A549 (cell line): ENCODE data around the gene VIL1. TPM values are rescaled to one million over a fixed set of nuclear protein-coding genes. Genes with fewer than 3 reads are reported as not detected.

Source experiments
- ATAC-seq, 2 experiments: fragments of 200-7000 bp in 1 of 2; fragments of >200 bp in 1 of 2; cut with Nextera tagmentation in 1 of 2; cut with Tn5 transposase in 1 of 2; 3 replicates each; pipeline versions ENCODE4 v1.8.0 to v1.9.1; 2018 to 2020; ENCODE audit warnings: mild to moderate bottlenecking in 1 of 2, moderate library complexity in 1 of 2
- CTCF ChIA-PET: fragments of 300-600 bp; sonication (Branson Sonifier 250); formaldehyde crosslinking; extraction: SDS; loops from one replicate; lab custom pipeline; 2021; ENCODE audit warnings: antibody characterized with exemption, inconsistent platforms; lab: Yijun Ruan, JAX
- POLR2A ChIA-PET: fragments of 350-600 bp; formaldehyde crosslinking; extraction: SDS; loops from one replicate; lab custom pipeline; 2021; ENCODE audit warnings: antibody characterized with exemption, inconsistent platforms; lab: Yijun Ruan, JAX
- DNase-seq, 2 experiments: peaks; one replicate each; pipeline versions ENCODE4 v3.0.0 to v3.0.0-alpha.2; 2011 to 2016; ENCODE audit warnings: low read depth in 1 of 2, low spot score in 1 of 2
- FAIRE-seq: peaks from 2 replicates; lab custom pipeline; 2011; peaks lifted over from hg19 to GRCh38; lab: Jason Lieb, UNC
- H3K27ac ChIP-seq, 2 experiments: fragments of >200 bp; sonication (Bioruptor Twin); formaldehyde crosslinking; 3 replicates each; pipeline ENCODE4 v1.5.1; 2016 to 2017
- H3K4me1 ChIP-seq: fragments of >200 bp; sonication (Bioruptor Twin); formaldehyde crosslinking; 3 replicates; pipeline ENCODE4 v1.6.1; 2016
- H3K4me2 ChIP-seq: fragments of >200 bp; sonication (Bioruptor Twin); formaldehyde crosslinking; 3 replicates; pipeline ENCODE4 v1.6.1; 2016
- H3K4me3 ChIP-seq: fragments of >200 bp; sonication (Bioruptor Twin); formaldehyde crosslinking; 3 replicates; pipeline ENCODE4 v1.5.1; 2016
- H3K9me3 ChIP-seq: fragments of >200 bp; sonication (Bioruptor Twin); formaldehyde crosslinking; 3 replicates; pipeline ENCODE4 v1.6.1; 2016
- ATOH8 ChIP-seq: fragments of 250-450 bp; sonication (Bioruptor Pico); IDR thresholded peaks from 2 replicates; pipeline ENCODE4 v1.5.0; 2020; ENCODE audit warnings: low read depth, mild to moderate bottlenecking, moderate library complexity
- BHLHE40 ChIP-seq: IDR thresholded peaks from 2 replicates; pipeline ENCODE4 v1.6.1; 2012; ENCODE audit warnings: low read depth, low read length, inconsistent platforms
- CHD4 ChIP-seq: fragments of 200-600 bp; sonication (generic); IDR thresholded peaks from 2 replicates; pipeline ENCODE4 v1.6.1; 2016; ENCODE audit warnings: antibody characterized with exemption, mild to moderate bottlenecking, borderline replicate concordance
- CTCF ChIP-seq: fragments of >200 bp; sonication (Bioruptor Twin); formaldehyde crosslinking; IDR thresholded peaks from 3 replicates; pipeline ENCODE4 v1.5.1; 2016
- EHMT2 ChIP-seq: fragments of 200-600 bp; sonication (generic); IDR thresholded peaks from 2 replicates; pipeline ENCODE4 v1.6.1; 2016; ENCODE audit warnings: antibody characterized with exemption, low read depth, mild to moderate bottlenecking, moderate library complexity
- ELK1 ChIP-seq: fragments of 150-350 bp; IDR thresholded peaks from 2 replicates; pipeline ENCODE4 v1.6.1; 2014; ENCODE audit warnings: low read depth, mild to moderate bottlenecking, low read length
- FOSB ChIP-seq: fragments of 250-450 bp; sonication (Bioruptor Pico); IDR thresholded peaks from 2 replicates; pipeline ENCODE4 v1.5.0; 2020; ENCODE audit warnings: mild to moderate bottlenecking, moderate library complexity
- FOSL2 ChIP-seq, 2 experiments: fragments of 450-650 bp in 1 of 2; fragments of >200 bp in 1 of 2; sonication (Bioruptor Twin) in 1 of 2; formaldehyde crosslinking; IDR thresholded peaks; 2 replicates each; pipeline versions ENCODE4 v1.5.0 to v1.6.1; 2016 to 2020; ENCODE audit warnings: mild to moderate bottlenecking in 1 of 2, moderate library complexity in 1 of 2
- HEYL ChIP-seq: fragments of 250-450 bp; sonication (Bioruptor Pico); IDR thresholded peaks from 2 replicates; pipeline ENCODE4 v1.8.0; 2021; ENCODE audit warnings: mild to moderate bottlenecking, moderate library complexity
- HMGXB4 ChIP-seq: fragments of 250-450 bp; sonication (Bioruptor Pico); IDR thresholded peaks from 2 replicates; pipeline ENCODE4 v1.5.0; 2021; ENCODE audit warnings: mild to moderate bottlenecking, moderate library complexity, borderline replicate concordance
- HOXA7 ChIP-seq: fragments of 250-450 bp; sonication (Bioruptor Pico); IDR thresholded peaks from 2 replicates; pipeline ENCODE4 v1.5.0; 2020; ENCODE audit warnings: mild to moderate bottlenecking, moderate library complexity
- HOXB5 ChIP-seq: fragments of 250-450 bp; sonication (Bioruptor Pico); IDR thresholded peaks from 2 replicates; pipeline ENCODE4 v1.5.0; 2020; ENCODE audit warnings: mild to moderate bottlenecking, moderate library complexity
- MAZ ChIP-seq: fragments of 150-350 bp; IDR thresholded peaks from 2 replicates; pipeline ENCODE4 v1.6.1; 2014; ENCODE audit warnings: antibody characterized with exemption, low read depth, low read length, borderline replicate concordance
- MYC ChIP-seq: IDR thresholded peaks from 2 replicates; pipeline ENCODE4 v1.6.1; 2012; ENCODE audit warnings: mild to moderate bottlenecking, inconsistent platforms, low read length, improper control_type of control experiment, borderline replicate concordance
- NFE2L2 ChIP-seq: fragments of 150-350 bp; conservative IDR thresholded peaks from 2 replicates; pipeline ENCODE4 v1.6.1; 2014; ENCODE audit warnings: low read length
- PHF8 ChIP-seq: fragments of 200-600 bp; sonication (generic); IDR thresholded peaks from 2 replicates; pipeline ENCODE4 v1.6.1; 2016; ENCODE audit warnings: low read depth, mild to moderate bottlenecking, antibody characterized with exemption, moderate library complexity, borderline replicate concordance
- POLR2A ChIP-seq: IDR thresholded peaks from 2 replicates; pipeline ENCODE4 v1.6.1; 2012; ENCODE audit warnings: mild to moderate bottlenecking, low read length
- RAD21 ChIP-seq, 2 experiments: fragments of >200 bp in 1 of 2; sonication (Bioruptor Twin) in 1 of 2; formaldehyde crosslinking in 1 of 2; IDR thresholded peaks in 1 of 2; conservative IDR thresholded peaks in 1 of 2; 2 replicates in 1 of 2; 3 replicates in 1 of 2; pipeline ENCODE4 v1.6.1; 2012 to 2018; ENCODE audit warnings: inconsistent platforms in 1 of 2
- RARB ChIP-seq: fragments of 250-450 bp; sonication (Bioruptor Pico); IDR thresholded peaks from 2 replicates; pipeline ENCODE4 v1.8.0; 2021; ENCODE audit warnings: mild to moderate bottlenecking, moderate library complexity
- SMC3 ChIP-seq: fragments of >200 bp; sonication (Bioruptor Twin); formaldehyde crosslinking; IDR thresholded peaks from 3 replicates; pipeline ENCODE4 v1.6.1; 2018; ENCODE audit warnings: inconsistent platforms
- TFCP2L1 ChIP-seq: fragments of 250-450 bp; sonication (Bioruptor Pico); IDR thresholded peaks from 2 replicates; pipeline ENCODE4 v1.5.0; 2021; ENCODE audit warnings: mild to moderate bottlenecking
- TP53 ChIP-seq: fragments of 250-450 bp; sonication (Bioruptor Pico); IDR thresholded peaks from 2 replicates; pipeline ENCODE4 v1.5.0; 2021; ENCODE audit warnings: mild to moderate bottlenecking, moderate library complexity
- USF2 ChIP-seq: fragments of 450-650 bp; IDR thresholded peaks from 2 replicates; pipeline ENCODE4 v1.6.1; 2014; ENCODE audit warnings: antibody characterized with exemption
- ZC3H11A ChIP-seq: fragments of 450-650 bp; IDR thresholded peaks from 2 replicates; pipeline ENCODE4 v1.6.1; 2014; ENCODE audit warnings: antibody characterized with exemption, mild to moderate bottlenecking
- WGBS: methylation state at CpG from one replicate; pipeline ENCODE4 v1.1.6; 2017; ENCODE audit errors: missing lambda C conversion rate; 5-methylcytosine and 5-hydroxymethylcytosine counted together
- polyA plus RNA-seq, 4 experiments: library from polyadenylated mRNA; depleted of rRNA in 3 of 4; stranded (reverse); fragments of >200 nt; fragmentation: RNase III in 1 of 4; extraction: RNeasy Plus Mini Kit Qiagen cat#74134 plus additional on column Dnase treatment in 1 of 4; gene quantifications; 2 replicates in 3 of 4; 3 replicates in 1 of 4; pipeline ENCODE4 v1.2.3, GENCODE V29; 2011 to 2017

VIL1 gene
- polyA plus RNA-seq, 2 of the 4 experiments (the other 2 are of a cell fraction) = 1.9 to 2.3 TPM

GRCh38 chr2:218422403-218423086 is 3.6 kb downstream of the VIL1 start:
- TF ChIP-seq USF2 (no peak), TP53 (no peak), PHF8 (no peak), BHLHE40 (no peak), EHMT2 (no peak), TFCP2L1 (CRISPR knock-in tag) (no peak), RAD21 (conservative IDR thresholded peaks at IDR 0.05 in 1 of 2, IDR thresholded peaks at IDR 0.05 in 1 of 2) (no peak), NFE2L2 (no peak), HEYL (CRISPR knock-in tag) (no peak), CHD4 (no peak), POLR2A (no peak), FOSB (CRISPR knock-in tag) (no peak), FOSL2 (IDR thresholded peaks at IDR 0.05) (no peak), FOSL2 (CRISPR knock-in tag; IDR thresholded peaks at IDR 0.05) (no peak), HMGXB4 (CRISPR knock-in tag) (no peak), CTCF (no peak), HOXA7 (CRISPR knock-in tag) (no peak)
- TF ChIP-seq, all 56 proteins: peak for 0
- H3K4me3 ChIP-seq = no peak overlapping the region
- ChIA-PET CTCF (interaction anchor here (0.8 to 1.2 kb wide), 3 partner anchors 9 to 44 kb away, joined by 3 read pairs; no protein-coding TSS in a partner anchor), POLR2A (no interaction called here)
- ATAC-seq (no peak), FAIRE-seq (no peak), DNase-seq (no peak)
- no peak overlapping the region for H3K27ac ChIP-seq
- H3K4me2 ChIP-seq = no peak overlapping the region
- WGBS = 81% methylated on average over 7 of the region's 9 CpGs
- H3K4me1 ChIP-seq = peaks cover 6% of the 10 kb centered on the region
- H3K9me3 ChIP-seq = no peaks in the 10 kb centered on the region

- FAIRE-seq = no peak
- 64% methylated on average over 7 of the region's 9 CpGs for WGBS
Measured at GRCh38 chr2:218423584-218423983, 4.7 kb downstream of the VIL1 start.

More at GRCh38 chr2:218423584-218423983, 4.7 kb downstream of the VIL1 start:
- H3K27ac ChIP-seq = no peak overlapping the region
- ATAC-seq (no peak), DNase-seq (no peak)
- no peak overlapping the region for H3K4me2 ChIP-seq
- H3K9me3 ChIP-seq = no peaks in the 10 kb centered on the region
- no peak overlapping the region for H3K4me3 ChIP-seq
- ChIA-PET POLR2A (no interaction called here), CTCF (interaction anchor here (0.8 to 1.3 kb wide), 4 partner anchors 16 to 43 kb away, joined by 3 to 5 read pairs (median 3); no protein-coding TSS in a partner anchor)
- TF ChIP-seq HOXB5 (CRISPR knock-in tag) (no peak), ELK1 (no peak), ZC3H11A (no peak), FOSB (CRISPR knock-in tag) (no peak), BHLHE40 (no peak), MYC (no peak), PHF8 (no peak), RARB (CRISPR knock-in tag) (no peak), HOXA7 (CRISPR knock-in tag) (no peak), EHMT2 (no peak), MAZ (no peak), HMGXB4 (CRISPR knock-in tag) (no peak), SMC3 (no peak), ATOH8 (CRISPR knock-in tag) (no peak)
- H3K4me1 ChIP-seq = peaks cover 6% of the 10 kb centered on the region
